Measurements from ENCODE around the gene ABCC4.

DNA sequence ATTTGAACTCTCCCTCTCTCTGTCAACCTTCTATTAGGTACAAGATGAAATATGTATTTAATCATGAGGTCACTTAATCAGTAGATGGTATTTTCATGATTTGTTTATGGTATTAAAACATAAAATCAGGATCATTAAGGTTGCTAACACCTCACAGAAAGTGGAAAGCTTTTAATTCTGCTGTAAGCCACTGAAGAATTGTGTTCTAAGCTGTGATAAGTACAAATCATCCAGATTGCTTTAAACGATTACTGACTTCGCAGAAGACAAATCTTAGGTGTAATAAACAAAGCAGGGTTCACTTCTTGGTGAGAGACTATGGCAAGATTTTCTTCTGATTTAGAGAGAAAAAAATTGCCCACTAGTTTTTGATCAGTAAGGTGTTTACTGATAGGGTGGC, 214.5 kb downstream of the ABCC4 start:
- TF ChIP-seq, protein P1, sequence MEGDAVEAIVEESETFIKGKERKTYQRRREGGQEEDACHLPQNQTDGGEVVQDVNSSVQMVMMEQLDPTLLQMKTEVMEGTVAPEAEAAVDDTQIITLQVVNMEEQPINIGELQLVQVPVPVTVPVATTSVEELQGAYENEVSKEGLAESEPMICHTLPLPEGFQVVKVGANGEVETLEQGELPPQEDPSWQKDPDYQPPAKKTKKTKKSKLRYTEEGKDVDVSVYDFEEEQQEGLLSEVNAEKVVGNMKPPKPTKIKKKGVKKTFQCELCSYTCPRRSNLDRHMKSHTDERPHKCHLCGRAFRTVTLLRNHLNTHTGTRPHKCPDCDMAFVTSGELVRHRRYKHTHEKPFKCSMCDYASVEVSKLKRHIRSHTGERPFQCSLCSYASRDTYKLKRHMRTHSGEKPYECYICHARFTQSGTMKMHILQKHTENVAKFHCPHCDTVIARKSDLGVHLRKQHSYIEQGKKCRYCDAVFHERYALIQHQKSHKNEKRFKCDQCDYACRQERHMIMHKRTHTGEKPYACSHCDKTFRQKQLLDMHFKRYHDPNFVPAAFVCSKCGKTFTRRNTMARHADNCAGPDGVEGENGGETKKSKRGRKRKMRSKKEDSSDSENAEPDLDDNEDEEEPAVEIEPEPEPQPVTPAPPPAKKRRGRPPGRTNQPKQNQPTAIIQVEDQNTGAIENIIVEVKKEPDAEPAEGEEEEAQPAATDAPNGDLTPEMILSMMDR (IDR thresholded peaks at IDR 0.05): no peak
- TF ChIP-seq POLR2A (IDR thresholded peaks at IDR 0.05): no peak
